Measurements from ENCODE around the gene PCNX1.
"Not testable (repeated sequence)": the region's sequence is repeated elsewhere in the genome, so short reads cannot be mapped to it uniquely, and the experiment has no call there.

The PCNX1 gene

DNA sequence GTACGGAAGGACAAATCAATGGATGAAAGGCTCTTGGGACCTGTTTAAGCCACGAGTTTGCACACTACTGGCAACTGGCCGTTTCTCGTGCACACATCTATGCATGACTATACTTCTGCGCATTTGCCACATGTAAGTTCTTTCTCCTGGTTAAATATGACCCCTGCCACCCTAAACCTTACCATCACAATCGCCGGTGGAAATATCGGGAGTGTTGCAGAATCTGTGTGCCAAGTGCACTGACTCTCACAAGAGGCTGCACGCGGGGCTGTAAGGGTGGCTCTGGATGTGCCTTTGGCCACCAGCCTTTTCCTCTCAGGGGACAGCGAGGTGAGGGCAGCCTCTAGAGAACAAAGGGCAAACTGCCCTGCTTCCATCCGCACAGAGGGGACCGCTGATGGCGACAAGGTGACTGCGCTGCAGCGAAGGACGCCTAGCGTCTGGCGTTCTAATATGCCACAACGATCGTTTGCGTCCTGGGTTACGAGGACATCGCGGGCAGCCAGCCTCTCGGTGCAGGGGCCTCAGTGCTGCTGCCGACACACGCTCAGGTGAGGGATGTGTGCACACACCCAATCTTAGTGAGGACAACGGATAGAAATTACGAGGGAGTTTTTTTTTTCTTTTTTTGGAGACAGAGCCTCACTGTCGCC, 232.2 kb downstream of the PCNX1 start:
- H3K36me3 ChIP-seq (ENCODE audit: insufficient read depth, low read length) = no peaks in the 10 kb centered on the region
- H3K4me1 ChIP-seq (ENCODE audit: insufficient read depth, low read length) = peaks cover 17% of the 10 kb centered on the region
- no peak overlapping the region; the same call in 1 of the 2 replicates for H3K9ac ChIP-seq (ENCODE audit: low read depth, low read length)

DNA sequence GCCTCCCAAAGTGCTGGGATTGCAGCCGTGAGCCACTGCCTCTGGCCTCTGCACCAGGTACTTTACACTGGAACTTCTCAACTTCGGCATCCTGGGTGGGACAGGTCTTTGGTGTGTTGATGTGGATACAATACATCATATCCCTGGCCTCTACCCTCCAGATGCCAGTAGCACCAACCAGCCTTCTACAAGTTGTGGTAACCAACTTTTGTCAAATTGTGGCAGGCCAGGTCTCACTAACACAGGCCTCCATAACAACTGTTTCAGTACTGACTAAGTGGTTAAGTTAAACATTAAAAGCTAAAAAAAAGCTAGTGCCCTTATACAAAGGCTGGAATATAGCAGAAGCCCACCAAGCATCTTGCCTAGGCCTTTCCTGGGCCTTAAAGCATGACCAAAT, 232.9 kb downstream of the PCNX1 start:
- Histone ChIP-seq H3K9me3 (ENCODE audit: control insufficient read depth, insufficient read depth, low read length) (peaks cover 6% of the 10 kb centered on the region; the same call in 1 of the 2 replicates), H3K36me3 (ENCODE audit: insufficient read depth, low read length) (no peaks in the 10 kb centered on the region), H3K4me1 (ENCODE audit: insufficient read depth, low read length) (peaks cover 17% of the 10 kb centered on the region), H3K9ac (ENCODE audit: low read depth, low read length) (no peak overlapping the region)

More for the DNA sequence above, 232.2 kb downstream of the PCNX1 start:
- H3K9me3 ChIP-seq (ENCODE audit: control insufficient read depth, insufficient read depth, low read length) = peaks cover 6% of the 10 kb centered on the region; the same call in 1 of the 2 replicates

DNA sequence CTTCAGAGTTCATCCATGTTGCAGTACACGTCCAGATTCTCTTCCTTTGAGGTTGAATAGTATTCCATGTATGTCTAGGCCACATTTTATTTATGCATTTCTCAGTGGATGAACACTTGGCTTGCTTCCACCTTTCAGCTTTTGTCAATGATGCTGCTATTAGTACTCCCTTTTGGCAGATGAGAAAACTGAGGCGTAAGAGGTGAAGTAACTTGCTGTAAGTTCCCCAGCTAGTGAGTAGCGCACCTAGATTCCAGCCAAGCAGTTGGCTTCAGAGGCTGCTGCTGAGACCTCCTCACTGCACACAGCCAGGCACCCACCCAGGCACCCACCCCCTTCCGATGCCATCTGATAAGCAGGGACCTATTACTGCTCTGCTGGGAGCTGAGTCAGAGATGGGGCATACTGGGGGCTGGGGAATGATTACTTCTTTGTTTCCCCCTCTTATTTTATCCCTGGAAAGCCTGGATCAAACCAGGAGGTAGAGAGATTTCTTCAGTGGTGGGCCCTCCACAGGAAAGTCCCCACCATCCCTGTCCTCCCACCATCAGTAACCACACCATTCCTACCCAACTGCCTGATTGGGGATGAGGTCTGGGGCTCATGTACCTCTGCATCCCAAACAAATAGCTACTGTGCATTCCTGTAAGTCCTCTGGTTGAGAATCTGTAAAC, 234.6 kb downstream of the PCNX1 start:
- Histone ChIP-seq H3K9ac (ENCODE audit: low read depth, low read length) (no peak overlapping the region), H3K36me3 (ENCODE audit: insufficient read depth, low read length) (no peaks in the 10 kb centered on the region), H3K9me3 (ENCODE audit: control insufficient read depth, insufficient read depth, low read length) (peaks cover 3% of the 10 kb centered on the region; the same call in 1 of the 2 replicates), H3K4me1 (ENCODE audit: insufficient read depth, low read length) (peaks cover 17% of the 10 kb centered on the region)

DNA sequence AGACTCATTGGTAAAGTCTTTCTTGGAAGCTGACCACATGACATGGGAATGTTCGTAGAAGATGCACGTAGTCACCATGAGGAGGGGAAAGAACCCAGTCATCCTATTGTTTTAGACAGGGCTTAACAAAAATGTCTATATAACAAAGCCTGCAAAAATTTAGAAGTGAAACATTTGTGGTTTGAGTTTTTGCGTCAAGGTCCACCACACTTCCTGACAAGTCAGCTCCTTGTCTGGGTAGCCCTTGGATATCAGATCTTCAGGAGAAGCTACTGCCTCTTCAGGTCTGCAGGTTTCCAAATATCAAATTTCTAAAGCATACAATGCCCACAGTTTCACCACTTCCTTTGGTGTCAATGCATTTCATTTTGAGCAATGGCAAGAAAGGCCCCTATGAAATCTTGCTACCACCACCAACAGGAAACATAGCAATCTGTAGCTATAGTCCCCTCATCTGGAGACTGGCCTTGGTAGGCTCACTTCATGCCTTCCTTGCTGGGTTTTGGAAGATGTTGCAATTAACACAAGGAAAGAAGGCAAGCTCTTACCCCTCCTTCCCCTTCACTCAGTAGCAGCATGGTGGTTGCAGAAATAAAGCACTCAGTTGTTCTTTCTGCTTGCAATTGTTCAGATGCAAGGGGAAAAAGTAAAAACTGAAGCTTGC, 235.2 kb downstream of the PCNX1 start:
- H3K9ac ChIP-seq (ENCODE audit: low read depth, low read length) = no peak overlapping the region

DNA sequence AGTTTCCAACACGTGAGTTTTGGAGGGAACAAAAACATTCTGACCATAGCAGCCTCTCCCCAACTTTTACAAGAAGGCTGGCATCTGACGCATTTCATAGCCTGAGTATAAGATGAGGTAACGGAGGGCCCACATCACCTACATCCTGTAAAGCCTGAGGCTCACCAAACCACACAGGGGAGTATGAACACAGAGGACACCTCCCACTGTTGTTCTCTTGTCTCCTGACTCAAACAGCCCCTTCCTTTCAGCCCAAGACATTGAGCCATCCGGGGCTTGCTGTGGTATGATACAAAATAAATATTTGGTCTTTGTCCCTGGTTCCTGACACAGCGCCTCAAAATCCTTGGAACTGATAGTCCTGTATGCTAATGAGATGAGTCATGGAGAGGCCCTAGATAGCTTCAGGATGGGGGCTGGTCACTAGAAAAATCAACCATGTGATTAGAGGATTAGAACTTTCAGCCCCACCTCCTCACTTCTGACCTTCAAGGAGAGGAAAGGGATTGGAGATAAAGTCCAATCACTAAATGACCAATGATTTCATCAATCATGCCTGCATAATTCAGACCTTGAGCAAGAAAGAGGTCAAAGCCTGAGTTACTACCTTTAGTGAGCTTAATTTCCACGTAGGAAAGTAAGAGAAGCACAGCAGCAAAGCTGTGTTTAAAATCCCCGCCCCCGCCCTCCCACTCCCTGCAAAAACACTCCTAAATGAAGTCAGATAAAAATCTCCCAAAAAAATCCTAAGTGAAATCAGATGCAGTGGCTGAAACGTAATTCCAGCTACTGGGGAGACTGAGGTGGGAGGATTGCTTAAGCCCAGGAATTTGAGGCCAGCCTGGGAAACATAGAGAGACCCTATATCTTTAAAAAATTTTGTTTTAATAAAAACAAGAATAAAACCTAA, 236.4 kb downstream of the PCNX1 start:
- Histone ChIP-seq H3K9ac (ENCODE audit: low read depth, low read length) (no peak overlapping the region), H3K9me3 (ENCODE audit: control insufficient read depth, insufficient read depth, low read length) (peaks cover 6% of the 10 kb centered on the region; the same call in 1 of the 2 replicates), H3K4me1 (ENCODE audit: insufficient read depth, low read length) (peaks cover 16% of the 10 kb centered on the region), H3K36me3 (ENCODE audit: insufficient read depth, low read length) (no peaks in the 10 kb centered on the region)

More for the DNA sequence above, 235.2 kb downstream of the PCNX1 start:
- no peaks in the 10 kb centered on the region for H3K36me3 ChIP-seq (ENCODE audit: insufficient read depth, low read length)
- H3K4me1 ChIP-seq (ENCODE audit: insufficient read depth, low read length) = peaks cover 17% of the 10 kb centered on the region
- peaks cover 3% of the 10 kb centered on the region; the same call in 1 of the 2 replicates for H3K9me3 ChIP-seq (ENCODE audit: control insufficient read depth, insufficient read depth, low read length)

GRCh38 chr14:71147335-71147734, 240.1 kb downstream of the PCNX1 start:
- peaks cover 15% of the 10 kb centered on the region for H3K9me3 ChIP-seq (ENCODE audit: control insufficient read depth, insufficient read depth, low read length)
- H3K36me3 ChIP-seq (ENCODE audit: insufficient read depth, low read length); H3K9ac ChIP-seq (ENCODE audit: low read depth, low read length); H3K4me1 ChIP-seq (ENCODE audit: insufficient read depth, low read length): not testable (repeated sequence)

DNA sequence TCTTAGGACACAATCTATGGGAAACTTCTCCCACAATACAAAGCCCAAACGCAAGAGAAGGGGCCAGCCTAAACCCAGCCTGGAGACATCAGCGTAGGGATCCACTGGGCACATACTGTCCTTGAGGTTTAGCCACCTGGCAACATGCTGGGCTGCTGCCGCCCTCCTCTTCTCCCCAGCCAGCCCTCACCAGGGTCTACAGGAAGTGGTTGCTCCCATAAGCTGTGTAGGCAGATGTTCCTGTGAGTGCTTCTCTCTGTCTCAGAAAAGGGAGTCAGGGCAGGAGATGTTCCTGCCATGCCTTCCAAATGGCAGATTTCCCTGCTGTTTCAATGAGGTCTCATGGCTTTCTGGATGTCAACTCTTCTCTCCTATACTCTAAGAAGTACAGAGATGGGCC, 241.4 kb downstream of the PCNX1 start:
- peaks cover 2% of the 10 kb centered on the region; the same call in 1 of the 2 replicates for H3K4me1 ChIP-seq (ENCODE audit: insufficient read depth, low read length)
- peaks cover 12% of the 10 kb centered on the region; the same call in 1 of the 2 replicates for H3K9me3 ChIP-seq (ENCODE audit: control insufficient read depth, insufficient read depth, low read length)
- H3K36me3 ChIP-seq (ENCODE audit: insufficient read depth, low read length) = no peaks in the 10 kb centered on the region
- no peak overlapping the region for H3K9ac ChIP-seq (ENCODE audit: low read depth, low read length)

- Histone ChIP-seq H3K36me3 (ENCODE audit: insufficient read depth, low read length) (no peaks in the 10 kb centered on the region), H3K9me3 (ENCODE audit: control insufficient read depth, insufficient read depth, low read length) (peaks cover 12% of the 10 kb centered on the region; the same call in 1 of the 2 replicates), H3K9ac (ENCODE audit: low read depth, low read length) (no peak overlapping the region), H3K4me1 (ENCODE audit: insufficient read depth, low read length) (no peaks in the 10 kb centered on the region)
Observed at GRCh38 chr14:71150737-71151136, 243.5 kb downstream of the PCNX1 start.

- no peaks in the 10 kb centered on the region for H3K36me3 ChIP-seq (ENCODE audit: insufficient read depth, low read length)
- H3K9me3 ChIP-seq (ENCODE audit: control insufficient read depth, insufficient read depth, low read length) = peaks cover 4% of the 10 kb centered on the region; the same call in 1 of the 2 replicates
- no peak overlapping the region for H3K9ac ChIP-seq (ENCODE audit: low read depth, low read length)
- H3K4me1 ChIP-seq (ENCODE audit: insufficient read depth, low read length) = no peaks in the 10 kb centered on the region
Observed at GRCh38 chr14:71155743-71156142, 248.5 kb downstream of the PCNX1 start.

GRCh38 chr14:71163050-71163841, 256.0 kb downstream of the PCNX1 start:
- H3K9ac ChIP-seq (ENCODE audit: low read depth, low read length) = no peak overlapping the region
- no peaks in the 10 kb centered on the region for H3K36me3 ChIP-seq (ENCODE audit: insufficient read depth, low read length)
- H3K4me1 ChIP-seq (ENCODE audit: insufficient read depth, low read length) = no peaks in the 10 kb centered on the region
- H3K9me3 ChIP-seq (ENCODE audit: control insufficient read depth, insufficient read depth, low read length) = no peaks in the 10 kb centered on the region

DNA sequence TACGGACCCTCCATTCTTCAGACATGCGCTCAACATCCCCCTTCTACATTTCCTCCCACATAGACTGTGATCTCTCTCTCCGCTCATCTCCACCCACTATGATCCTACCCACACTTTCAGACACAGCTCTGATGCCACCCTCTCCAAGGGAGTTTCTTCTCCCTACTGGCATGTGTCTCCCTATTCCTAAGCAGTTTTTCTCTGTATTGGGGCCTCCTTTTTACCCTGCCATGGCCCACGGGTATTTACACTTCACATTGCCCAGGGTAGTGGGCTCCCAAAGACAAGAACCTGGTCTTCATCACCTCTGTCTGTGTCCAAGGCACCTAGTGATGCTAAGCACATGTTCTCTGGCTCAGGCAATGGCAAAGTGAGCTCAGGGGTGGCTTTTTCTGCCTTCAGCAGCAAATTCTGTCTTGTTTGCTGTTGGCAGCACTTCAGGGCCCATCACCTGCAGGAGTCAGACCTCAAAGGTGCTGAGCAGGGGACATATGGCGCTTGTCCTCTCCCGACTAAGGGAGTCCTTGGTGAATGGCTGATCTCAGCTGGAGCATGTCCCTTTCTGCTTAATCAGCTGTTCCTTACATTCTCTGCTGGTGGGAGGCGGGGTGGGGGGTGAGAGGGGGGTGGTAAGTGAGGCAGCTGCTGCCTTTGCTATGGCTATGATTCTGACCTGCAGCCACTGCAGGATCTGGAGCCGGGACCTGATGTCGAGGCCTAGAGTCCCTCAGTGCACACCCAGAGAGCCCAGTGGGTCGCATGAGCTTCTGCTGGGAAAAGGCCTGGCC, 256.8 kb downstream of the PCNX1 start:
- Histone ChIP-seq H3K4me1 (ENCODE audit: insufficient read depth, low read length) (no peaks in the 10 kb centered on the region), H3K36me3 (ENCODE audit: insufficient read depth, low read length) (no peaks in the 10 kb centered on the region), H3K9ac (ENCODE audit: low read depth, low read length) (no peak overlapping the region), H3K9me3 (ENCODE audit: control insufficient read depth, insufficient read depth, low read length) (no peaks in the 10 kb centered on the region)
